ENCODE data around the gene MATCAP1. TPM values are rescaled to one million over a fixed set of nuclear protein-coding genes. Genes with fewer than 3 reads are reported as not detected.

MATCAP1 gene
- polyA plus RNA-seq, 1 of the 3 experiments (the other 2 are of a cell fraction), result 68.5 TPM

- TF ChIP-seq, protein P1, sequence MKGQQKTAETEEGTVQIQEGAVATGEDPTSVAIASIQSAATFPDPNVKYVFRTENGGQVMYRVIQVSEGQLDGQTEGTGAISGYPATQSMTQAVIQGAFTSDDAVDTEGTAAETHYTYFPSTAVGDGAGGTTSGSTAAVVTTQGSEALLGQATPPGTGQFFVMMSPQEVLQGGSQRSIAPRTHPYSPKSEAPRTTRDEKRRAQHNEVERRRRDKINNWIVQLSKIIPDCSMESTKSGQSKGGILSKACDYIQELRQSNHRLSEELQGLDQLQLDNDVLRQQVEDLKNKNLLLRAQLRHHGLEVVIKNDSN (IDR thresholded peaks at IDR 0.05; ENCODE audit: borderline replicate concordance, low read depth), result no peak
- no peak for TF ChIP-seq CHD2 (IDR thresholded peaks at IDR 0.05; ENCODE audit: low read length, partially characterized antibody)
- no peak for TF ChIP-seq YY1 (IDR thresholded peaks at IDR 0.05; ENCODE audit: low read depth)
- TF ChIP-seq FOXJ3 (CRISPR knock-in tag; IDR thresholded peaks at IDR 0.05), result no peak
- TF ChIP-seq USF2 (IDR thresholded peaks at IDR 0.05; ENCODE audit: borderline replicate concordance, low read depth, low read length), result no peak
- no peak for TF ChIP-seq NFIC (IDR thresholded peaks at IDR 0.05; ENCODE audit: borderline replicate concordance)
- TF ChIP-seq, protein P2, sequence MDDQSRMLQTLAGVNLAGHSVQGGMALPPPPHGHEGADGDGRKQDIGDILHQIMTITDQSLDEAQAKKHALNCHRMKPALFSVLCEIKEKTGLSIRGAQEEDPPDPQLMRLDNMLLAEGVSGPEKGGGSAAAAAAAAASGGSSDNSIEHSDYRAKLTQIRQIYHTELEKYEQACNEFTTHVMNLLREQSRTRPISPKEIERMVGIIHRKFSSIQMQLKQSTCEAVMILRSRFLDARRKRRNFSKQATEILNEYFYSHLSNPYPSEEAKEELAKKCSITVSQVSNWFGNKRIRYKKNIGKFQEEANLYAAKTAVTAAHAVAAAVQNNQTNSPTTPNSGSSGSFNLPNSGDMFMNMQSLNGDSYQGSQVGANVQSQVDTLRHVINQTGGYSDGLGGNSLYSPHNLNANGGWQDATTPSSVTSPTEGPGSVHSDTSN (IDR thresholded peaks at IDR 0.05), result no peak
- TF ChIP-seq GATA2 (CRISPR knock-in tag; IDR thresholded peaks at IDR 0.05), result no peak
Observed at GRCh38 chr16:67184995-67185650, 1.4 kb upstream of the MATCAP1 start (continued).

- peak overlapping the region; percentile 92 to 97 for H3K27ac ChIP-seq (ENCODE audit: low read depth in 2 of 2, low read length in 1 of 2)
- POLR2A ChIA-PET, result interaction anchor here (1.0 to 2.0 kb wide), 6 partner anchors 9 to 43 kb away, joined by 3 to 12 read pairs (median 4); partner anchors contain the start of genes HSF4, NOL3 and TMEM208
Observed at GRCh38 chr16:67184453-67184994, 761 bp upstream of the MATCAP1 start.

More at GRCh38 chr16:67184453-67184994, 761 bp upstream of the MATCAP1 start:
- WGBS (ENCODE audit: low lambda C conversion rate), result 97% methylated on average over 6 of the region's 59 CpGs
- TF ChIP-seq POLR2AphosphoS5 (IDR thresholded peaks at IDR 0.05; ENCODE audit: low read depth, low read length) (no peak), IRF3 (IDR thresholded peaks at IDR 0.05; ENCODE audit: low read depth, low read length) (no peak), SMC3 (IDR thresholded peaks at IDR 0.05; ENCODE audit: low read depth, low read length) (no peak), NRF1 (IDR thresholded peaks at IDR 0.05; ENCODE audit: low read depth, low read length) (0 out of 2 replicates have a peak, but pooled peaks have one; percentile 35)
- Histone ChIP-seq H3K36me3 (replicated peaks in 1 of 2; ENCODE audit: control insufficient read depth in 1 of 2, insufficient read depth in 2 of 2, low read length in 1 of 2) (no peaks in the 10 kb centered on the region), H3K4me1 (ENCODE audit: control insufficient read depth in 1 of 2, insufficient read depth in 2 of 2, low read depth in 1 of 2, low read length in 1 of 2) (peaks cover 22 to 26% of the 10 kb centered on the region in 2 experiments), H2AFZ (ENCODE audit: low read depth) (peak overlapping the region; percentile 58; the same call in 1 of the 2 replicates), H3K4me2 (peak overlapping the region; percentile 92), H3K9ac (peak overlapping the region; percentile 96; the same call in 1 of the 2 replicates), H3K9me2 (no peaks in the 10 kb centered on the region), H3K9me3 (no peaks in the 10 kb centered on the region), H3K79me2 (ENCODE audit: insufficient read depth) (peaks cover 18% of the 10 kb centered on the region), H4K20me1 (ENCODE audit: insufficient read depth) (no peaks in the 10 kb centered on the region; the same call in 1 of the 2 replicates), H3F3A (replicated peaks; ENCODE audit: insufficient read depth) (peaks cover 34% of the 10 kb centered on the region), H3K4me3 (ENCODE audit: low read depth in 2 of 2, low read length in 1 of 2) (peak overlapping the region; percentile 81 to 82), H3K27me3 (ENCODE audit: insufficient read depth) (no peaks in the 10 kb centered on the region)
- peak; percentile 76 for DNase-seq
- CTCF ChIA-PET, result interaction anchor here (0.6 to 4.2 kb wide), 24 partner anchors 10 to 289 kb away, joined by 3 to 27 read pairs (median 4); partner anchors contain the start of genes NOL3, TMEM208 and ZDHHC1

Measured in SK-N-SH (cell line).